Stimulated activated naive CD8-positive, alpha-beta T cell treated with anti-CD3 and anti-CD28 coated beads, Interleukin-15, Interleukin-2, amounts not matched to agents 100 U/mL and 50 U/mL, for 24 hours (primary cell): ENCODE results near the gene MAP3K2.

Source experiments
- ATAC-seq: fragments of 150-1000 bp; cut with Tn5 transposase; one replicate; pipeline ENCODE4 v1.10.0; 2021
- DNase-seq: peaks from one replicate; pipeline ENCODE4 v3.0.0; 2021

MAP3K2 gene

GRCh38 chr2:127387655-127388422 lies at the start of gene MAP3K2:
Gene MAP3K2, minus strand, starts transcription at chr2:127387975. Its CDS starts 44,846 bp downstream, at chr2:127343129.
- peak; percentile 82 for ATAC-seq
- peak; percentile 97 for DNase-seq

GRCh38 chr2:127437056-127437455 lies 49.3 kb upstream of the MAP3K2 start:
- no peak for ATAC-seq
- DNase-seq: no peak

- no peak for ATAC-seq
- no peak for DNase-seq
Measured at GRCh38 chr2:127434515-127434914, 46.7 kb upstream of the MAP3K2 start.

- DNase-seq (no peak), ATAC-seq (no peak)
Measured at GRCh38 chr2:127431408-127432023, 43.7 kb upstream of the MAP3K2 start.

GRCh38 chr2:127429844-127430425 lies 42.2 kb upstream of the MAP3K2 start:
- DNase-seq (no peak), ATAC-seq (no peak)

- ATAC-seq: no peak
- DNase-seq: no peak
Measured at GRCh38 chr2:127429291-127429690, 41.5 kb upstream of the MAP3K2 start.

- DNase-seq: no peak
Measured at GRCh38 chr2:127428815-127429109, 41.0 kb upstream of the MAP3K2 start.

GRCh38 chr2:127428057-127428814 lies 40.5 kb upstream of the MAP3K2 start:
- no peak for DNase-seq
- no peak for ATAC-seq

More at GRCh38 chr2:127428815-127429109, 41.0 kb upstream of the MAP3K2 start:
- ATAC-seq: no peak

GRCh38 chr2:127427376-127428056 lies 39.7 kb upstream of the MAP3K2 start:
- ATAC-seq (no peak), DNase-seq (no peak)

- no peak for ATAC-seq
- DNase-seq: no peak
Measured at GRCh38 chr2:127426501-127427354, 39.0 kb upstream of the MAP3K2 start.

- ATAC-seq (no peak), DNase-seq (no peak)
Measured at GRCh38 chr2:127425540-127426490, 38.0 kb upstream of the MAP3K2 start.

GRCh38 chr2:127424598-127425520 lies 37.1 kb upstream of the MAP3K2 start:
- ATAC-seq: no peak
- DNase-seq: no peak

GRCh38 chr2:127423880-127424279 lies 36.1 kb upstream of the MAP3K2 start:
- no peak for ATAC-seq
- DNase-seq: no peak

- ATAC-seq (peak; percentile 35), DNase-seq (no peak)
Measured at GRCh38 chr2:127423478-127423843, 35.7 kb upstream of the MAP3K2 start.

GRCh38 chr2:127422559-127423477 lies 35.0 kb upstream of the MAP3K2 start:
- ATAC-seq: peak; percentile 34
- DNase-seq: peak; percentile 15

GRCh38 chr2:127421871-127422558 lies 34.2 kb upstream of the MAP3K2 start:
- no peak for ATAC-seq

GRCh38 chr2:127421116-127421800 lies 33.5 kb upstream of the MAP3K2 start:
- ATAC-seq: no peak
- DNase-seq: no peak

More at GRCh38 chr2:127421871-127422558, 34.2 kb upstream of the MAP3K2 start:
- DNase-seq: no peak
